Hepatocyte (in vitro differentiated cells): ENCODE measurements around the gene CTNND2. TPM values are rescaled to one million over a fixed set of nuclear protein-coding genes. Genes with fewer than 3 reads are reported as not detected.

Experiments
- DNase-seq: peaks from one replicate; pipeline ENCODE4 v3.0.0-alpha.2; 2016; ENCODE audit warnings: low spot score
- H2AFZ ChIP-seq: fragments of 200-600 bp; sonication (generic); 2 replicates; pipeline ENCODE4 v1.6.0; 2016; ENCODE audit warnings: antibody characterized with exemption, mild to moderate bottlenecking
- H3K27ac ChIP-seq: fragments of 200-600 bp; sonication (generic); 2 replicates; pipeline ENCODE4 v1.5.1; 2016; ENCODE audit warnings: mild to moderate bottlenecking
- H3K27me3 ChIP-seq: fragments of 200-600 bp; sonication (generic); 2 replicates; pipeline ENCODE4 v1.6.1; 2016
- H3K36me3 ChIP-seq: fragments of 200-600 bp; sonication (generic); replicated peaks from 2 replicates; pipeline ENCODE4 v1.5.1; 2016; ENCODE audit warnings: low read depth; ENCODE audit not compliant: insufficient read depth
- H3K4me1 ChIP-seq: fragments of 200-600 bp; sonication (generic); 2 replicates; pipeline ENCODE4 v1.5.1; 2016; ENCODE audit warnings: mild to moderate bottlenecking, moderate library complexity; ENCODE audit not compliant: insufficient read depth
- H3K4me2 ChIP-seq: fragments of 200-600 bp; sonication (generic); 2 replicates; pipeline ENCODE4 v1.6.0; 2016
- H3K4me3 ChIP-seq: fragments of 200-600 bp; sonication (generic); 2 replicates; pipeline ENCODE4 v1.5.1; 2016; ENCODE audit warnings: mild to moderate bottlenecking
- H3K79me2 ChIP-seq: fragments of 200-600 bp; sonication (generic); 2 replicates; pipeline ENCODE4 v1.6.0; 2017; ENCODE audit warnings: mild to moderate bottlenecking
- H3K9me2 ChIP-seq: fragments of 200-600 bp; sonication (generic); replicated peaks from 2 replicates; pipeline ENCODE4 v1.6.0; 2017; ENCODE audit warnings: mild to moderate bottlenecking; ENCODE audit not compliant: insufficient read depth
- H3K9me3 ChIP-seq: fragments of 200-600 bp; sonication (generic); 2 replicates; pipeline ENCODE4 v1.5.1; 2016; ENCODE audit warnings: low read depth, mild to moderate bottlenecking
- H4K20me1 ChIP-seq: fragments of 200-600 bp; sonication (generic); 2 replicates; pipeline ENCODE4 v1.6.0; 2016; ENCODE audit warnings: mild to moderate bottlenecking; ENCODE audit not compliant: insufficient read depth, poor library complexity, severe bottlenecking
- EZH2 ChIP-seq: fragments of 200-600 bp; sonication (generic); IDR thresholded peaks from 2 replicates; pipeline ENCODE4 v1.6.1; 2016; ENCODE audit warnings: antibody characterized with exemption, mild to moderate bottlenecking, borderline replicate concordance
- EZH2phosphoT487 ChIP-seq: fragments of 200-600 bp; sonication (generic); IDR thresholded peaks from one replicate; pipeline ENCODE4 v1.6.1; 2018; ENCODE audit warnings: antibody characterized with exemption, mild to moderate bottlenecking, low read depth, moderate library complexity; ENCODE audit not compliant: unreplicated experiment, severe bottlenecking
- WGBS: methylation state at CpG from one replicate; pipeline ENCODE4 v1.1.6; 2016; ENCODE audit warnings: low lambda C conversion rate; ENCODE audit errors: missing lambda C conversion rate; 5-methylcytosine and 5-hydroxymethylcytosine counted together
- polyA plus RNA-seq: library from polyadenylated mRNA; unstranded; fragments of >200 nt; fragmentation: Nextera tagmentation; extraction: Ambion mirVana; gene quantifications from 2 replicates; pipeline ENCODE4 v1.2.1, GENCODE V29; 2016
- total RNA-seq: library from RNA; depleted of rRNA; stranded (reverse); fragments of >200 nt; gene quantifications from 2 replicates; pipeline ENCODE4 v1.2.3, GENCODE V29; 2014
- TF ChIP-seq, protein P1 (sequence below): fragments of 200-600 bp; sonication (generic); IDR thresholded peaks from 2 replicates; pipeline ENCODE4 v1.5.1; 2016; ENCODE audit warnings: antibody characterized with exemption, mild to moderate bottlenecking; ENCODE audit not compliant: poor library complexity

CTNND2 gene
- total and polyA plus RNA-seq, 2 experiments from 2014 or later, result 27.5 to 30.3 TPM

DNA sequence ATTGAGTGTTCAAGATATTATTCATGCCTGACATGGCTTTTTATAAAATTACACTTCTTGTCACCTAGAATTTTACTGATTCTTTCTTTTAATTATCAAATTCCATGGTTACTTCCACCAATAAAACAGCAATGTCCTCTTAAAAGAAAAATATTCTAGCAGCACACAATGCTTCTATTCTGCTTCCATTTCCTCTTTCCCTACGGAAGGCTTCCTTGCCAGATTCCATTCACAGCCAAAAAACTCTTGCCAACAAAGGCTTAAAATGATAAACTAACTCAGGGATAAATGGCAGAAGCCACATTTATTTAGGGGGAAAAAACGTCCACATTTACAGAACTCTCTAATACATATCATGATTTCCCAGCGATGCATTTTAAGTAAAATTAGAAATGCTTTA, 111.6 kb downstream of the CTNND2 start:
- Histone ChIP-seq H4K20me1 (no peaks in the 10 kb centered on the region), H3K4me1 (no peaks in the 10 kb centered on the region), H3K27me3 (no peaks in the 10 kb centered on the region), H3K9me3 (no peaks in the 10 kb centered on the region), H3K9me2 (no peaks in the 10 kb centered on the region), H3K4me2 (no peak overlapping the region), H3K79me2 (no peaks in the 10 kb centered on the region), H3K27ac (no peak overlapping the region), H2AFZ (no peak overlapping the region), H3K36me3 (no peaks in the 10 kb centered on the region), H3K4me3 (no peak overlapping the region)
- no peak for TF ChIP-seq EZH2phosphoT487
- TF ChIP-seq, protein P1, sequence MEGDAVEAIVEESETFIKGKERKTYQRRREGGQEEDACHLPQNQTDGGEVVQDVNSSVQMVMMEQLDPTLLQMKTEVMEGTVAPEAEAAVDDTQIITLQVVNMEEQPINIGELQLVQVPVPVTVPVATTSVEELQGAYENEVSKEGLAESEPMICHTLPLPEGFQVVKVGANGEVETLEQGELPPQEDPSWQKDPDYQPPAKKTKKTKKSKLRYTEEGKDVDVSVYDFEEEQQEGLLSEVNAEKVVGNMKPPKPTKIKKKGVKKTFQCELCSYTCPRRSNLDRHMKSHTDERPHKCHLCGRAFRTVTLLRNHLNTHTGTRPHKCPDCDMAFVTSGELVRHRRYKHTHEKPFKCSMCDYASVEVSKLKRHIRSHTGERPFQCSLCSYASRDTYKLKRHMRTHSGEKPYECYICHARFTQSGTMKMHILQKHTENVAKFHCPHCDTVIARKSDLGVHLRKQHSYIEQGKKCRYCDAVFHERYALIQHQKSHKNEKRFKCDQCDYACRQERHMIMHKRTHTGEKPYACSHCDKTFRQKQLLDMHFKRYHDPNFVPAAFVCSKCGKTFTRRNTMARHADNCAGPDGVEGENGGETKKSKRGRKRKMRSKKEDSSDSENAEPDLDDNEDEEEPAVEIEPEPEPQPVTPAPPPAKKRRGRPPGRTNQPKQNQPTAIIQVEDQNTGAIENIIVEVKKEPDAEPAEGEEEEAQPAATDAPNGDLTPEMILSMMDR, result no peak
- TF ChIP-seq EZH2, result no peak
- DNase-seq, result no peak
- 76% methylated on average over 3 of the region's 3 CpGs for WGBS

GRCh38 chr5:11791792-11792191, 112.5 kb downstream of the CTNND2 start:
- H3K27ac ChIP-seq, result no peak overlapping the region

DNA sequence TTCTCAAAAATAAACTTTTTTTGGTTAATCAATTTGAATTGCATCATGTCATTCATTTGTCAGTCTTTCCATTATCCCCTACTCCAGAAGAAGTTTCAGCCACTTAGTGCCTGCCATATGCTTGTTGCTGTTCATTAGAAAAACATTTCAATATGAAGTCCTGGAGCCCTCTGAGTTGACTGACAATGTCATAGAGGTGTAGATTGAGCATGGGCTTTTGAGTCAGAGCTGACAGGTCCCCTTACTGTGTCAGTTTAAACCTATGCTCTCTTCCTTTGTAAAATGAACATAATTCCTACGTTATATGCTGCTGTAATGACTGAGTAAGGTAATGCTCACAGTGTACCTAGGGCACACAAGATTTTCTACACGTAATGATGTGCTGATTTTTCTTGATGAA, 114.0 kb downstream of the CTNND2 start:
- Histone ChIP-seq H3K36me3 (no peaks in the 10 kb centered on the region), H3K27ac (no peak overlapping the region), H2AFZ (no peak overlapping the region), H3K4me1 (no peaks in the 10 kb centered on the region), H3K4me2 (no peak overlapping the region), H3K27me3 (no peaks in the 10 kb centered on the region), H3K9me2 (no peaks in the 10 kb centered on the region), H3K79me2 (no peaks in the 10 kb centered on the region), H3K9me3 (no peaks in the 10 kb centered on the region), H3K4me3 (no peak overlapping the region), H4K20me1 (no peaks in the 10 kb centered on the region)
- WGBS, result 45% methylated on average over 2 of the region's 2 CpGs
- TF ChIP-seq, protein P1, result no peak
- TF ChIP-seq EZH2, result no peak
- no peak for TF ChIP-seq EZH2phosphoT487
- no peak for DNase-seq

More at GRCh38 chr5:11791792-11792191, 112.5 kb downstream of the CTNND2 start:
- H3K9me3 ChIP-seq, result no peaks in the 10 kb centered on the region
- H3K4me1 ChIP-seq, result no peaks in the 10 kb centered on the region
- no peaks in the 10 kb centered on the region for H3K27me3 ChIP-seq
- H2AFZ ChIP-seq, result no peak overlapping the region
- no peak for DNase-seq
- no peak overlapping the region for H3K4me3 ChIP-seq
- H3K4me2 ChIP-seq, result no peak overlapping the region
- no peaks in the 10 kb centered on the region for H3K9me2 ChIP-seq
- H3K36me3 ChIP-seq, result no peaks in the 10 kb centered on the region
- H3K79me2 ChIP-seq, result no peaks in the 10 kb centered on the region
- 96% methylated on average over 1 of the region's 1 CpG for WGBS
- H4K20me1 ChIP-seq, result no peaks in the 10 kb centered on the region
- TF ChIP-seq, protein P1, result no peak
- no peak for TF ChIP-seq EZH2phosphoT487
- no peak for TF ChIP-seq EZH2
